ENCODE results near the gene FTL. TPM values are rescaled to one million over a fixed set of nuclear protein-coding genes. Genes with fewer than 3 reads are reported as not detected.

FTL gene
- total RNA-seq, 6 experiments from 2014 or later = 2,438 to 4,450 (median 3,824) TPM

DNA sequence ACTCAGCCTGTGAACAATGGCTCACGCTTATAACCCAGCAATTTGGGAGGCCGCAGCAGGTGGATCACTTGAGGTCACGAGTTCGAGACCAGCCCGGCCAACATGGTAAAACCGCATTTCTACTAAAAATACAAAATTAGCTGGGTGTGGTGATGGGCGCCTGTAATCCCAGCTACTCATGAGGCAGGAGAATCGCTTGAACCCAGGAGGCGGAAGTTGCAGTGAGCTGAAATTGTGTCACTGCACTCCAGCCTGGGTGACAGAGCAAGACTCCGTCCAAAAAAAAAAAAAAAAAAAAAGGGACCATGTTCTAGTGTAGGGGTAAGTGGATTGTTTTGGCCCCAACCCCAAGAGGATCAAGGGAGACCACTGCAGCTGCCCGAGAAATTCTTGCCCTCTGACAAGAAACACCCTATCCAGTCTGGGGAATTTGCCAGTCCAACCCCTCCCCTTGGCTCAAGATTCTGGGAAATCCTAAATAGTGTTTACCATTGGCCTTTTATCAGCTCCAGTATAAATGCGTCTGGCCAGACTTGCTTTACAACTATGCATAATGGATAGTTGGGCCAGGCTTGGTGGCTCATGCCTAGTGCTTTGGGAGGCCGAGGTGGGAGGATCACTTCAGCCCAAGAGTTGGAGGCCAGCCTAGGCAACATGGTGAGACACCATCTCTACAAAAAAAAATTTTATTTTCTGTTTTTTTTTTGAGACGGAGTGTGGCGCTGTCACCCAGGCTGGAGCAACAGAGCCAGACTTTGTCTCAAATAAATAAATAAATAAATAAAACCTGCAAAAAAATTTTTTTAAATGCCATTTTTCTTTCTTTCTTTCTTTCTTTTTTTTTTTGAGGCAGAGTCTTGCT is 36.7 kb upstream of the FTL start:
- Mint-ChIP-seq H3K4me3 (no peak overlapping the region), H3K27me3 (ENCODE audit: insufficient read depth) (peaks cover 14% of the 10 kb centered on the region), H3K36me3 (ENCODE audit: low read depth) (no peaks in the 10 kb centered on the region), H3K27ac (no peak overlapping the region), H3K9me3 (no peaks in the 10 kb centered on the region), H3K4me1 (ENCODE audit: low read depth) (peaks cover 27% of the 10 kb centered on the region)
- peak; percentile 0 for DNase-seq
- TF ChIP-seq, protein P1, sequence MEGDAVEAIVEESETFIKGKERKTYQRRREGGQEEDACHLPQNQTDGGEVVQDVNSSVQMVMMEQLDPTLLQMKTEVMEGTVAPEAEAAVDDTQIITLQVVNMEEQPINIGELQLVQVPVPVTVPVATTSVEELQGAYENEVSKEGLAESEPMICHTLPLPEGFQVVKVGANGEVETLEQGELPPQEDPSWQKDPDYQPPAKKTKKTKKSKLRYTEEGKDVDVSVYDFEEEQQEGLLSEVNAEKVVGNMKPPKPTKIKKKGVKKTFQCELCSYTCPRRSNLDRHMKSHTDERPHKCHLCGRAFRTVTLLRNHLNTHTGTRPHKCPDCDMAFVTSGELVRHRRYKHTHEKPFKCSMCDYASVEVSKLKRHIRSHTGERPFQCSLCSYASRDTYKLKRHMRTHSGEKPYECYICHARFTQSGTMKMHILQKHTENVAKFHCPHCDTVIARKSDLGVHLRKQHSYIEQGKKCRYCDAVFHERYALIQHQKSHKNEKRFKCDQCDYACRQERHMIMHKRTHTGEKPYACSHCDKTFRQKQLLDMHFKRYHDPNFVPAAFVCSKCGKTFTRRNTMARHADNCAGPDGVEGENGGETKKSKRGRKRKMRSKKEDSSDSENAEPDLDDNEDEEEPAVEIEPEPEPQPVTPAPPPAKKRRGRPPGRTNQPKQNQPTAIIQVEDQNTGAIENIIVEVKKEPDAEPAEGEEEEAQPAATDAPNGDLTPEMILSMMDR (IDR thresholded peaks at IDR 0.05) = peak; percentile 24; the same call in 1 of the 2 replicates

- no peaks in the 10 kb centered on the region; the same call in 1 of the 2 replicates for H3K36me3 Mint-ChIP-seq (ENCODE audit: low read depth)
- TF ChIP-seq, protein P1 (IDR thresholded peaks at IDR 0.05) = no peak
- H3K4me1 Mint-ChIP-seq (ENCODE audit: low read depth) = peaks cover 11% of the 10 kb centered on the region
- peak within 1 kb of the TSS; percentile 85 for H3K4me3 Mint-ChIP-seq
- DNase-seq = peak; percentile 9
- H3K27ac Mint-ChIP-seq = no peak within 1 kb of the TSS
- no peaks in the 10 kb centered on the region; the same call in 1 of the 2 replicates for H3K9me3 Mint-ChIP-seq
- peaks cover 14% of the 10 kb centered on the region for H3K27me3 Mint-ChIP-seq (ENCODE audit: insufficient read depth)
These were observed 31.7 kb upstream of the FTL start, which contains the start of gene DHDH for GRCh38 chr19:48933382-48933932. DHDH (plus strand) TSS chr19:48933699; CDS start chr19:48933722, 23 bp downstream.

DNA sequence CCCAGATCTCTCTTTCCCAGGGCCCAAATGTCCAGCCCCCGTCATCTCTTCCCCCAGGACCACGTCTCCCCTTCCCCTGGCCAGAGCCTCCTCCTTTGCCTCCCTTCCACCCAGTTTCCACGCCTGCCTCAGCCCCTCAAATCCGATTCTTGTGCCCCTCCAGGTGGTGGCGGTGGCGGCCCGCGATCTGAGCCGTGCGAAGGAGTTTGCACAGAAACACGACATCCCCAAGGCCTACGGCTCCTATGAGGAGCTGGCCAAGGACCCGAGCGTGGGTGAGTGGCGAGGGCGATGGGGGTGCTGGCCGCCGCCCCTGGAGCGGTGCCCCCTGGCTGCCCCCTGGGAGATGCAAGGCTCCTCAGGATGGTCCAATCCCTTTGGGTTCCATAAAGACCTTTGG is 30.3 kb upstream of the FTL start:
- Mint-ChIP-seq H3K4me3 (no peak overlapping the region), H3K9me3 (no peaks in the 10 kb centered on the region; the same call in 1 of the 2 replicates), H3K36me3 (ENCODE audit: low read depth) (no peaks in the 10 kb centered on the region; the same call in 1 of the 2 replicates), H3K4me1 (ENCODE audit: low read depth) (peaks cover 11% of the 10 kb centered on the region), H3K27me3 (ENCODE audit: insufficient read depth) (peaks cover 11% of the 10 kb centered on the region), H3K27ac (no peak overlapping the region)
- TF ChIP-seq, protein P1 (IDR thresholded peaks at IDR 0.05) = peak; percentile 17; the same call in 1 of the 2 replicates
- DNase-seq = no peak

- Mint-ChIP-seq H3K27me3 (ENCODE audit: insufficient read depth) (peaks cover 11% of the 10 kb centered on the region), H3K4me3 (no peak overlapping the region), H3K4me1 (ENCODE audit: low read depth) (peaks cover 11% of the 10 kb centered on the region), H3K36me3 (ENCODE audit: low read depth) (peaks cover under 1% of the 10 kb centered on the region; the same call in 1 of the 2 replicates), H3K9me3 (peaks cover 1% of the 10 kb centered on the region), H3K27ac (no peak overlapping the region)
- TF ChIP-seq, protein P1 (IDR thresholded peaks at IDR 0.05) = no peak
- no peak for DNase-seq
These were observed 29.2 kb upstream of the FTL start for GRCh38 chr19:48935864-48936263.

- Mint-ChIP-seq H3K27me3 (ENCODE audit: insufficient read depth) (peaks cover 1% of the 10 kb centered on the region), H3K36me3 (ENCODE audit: low read depth) (peaks cover 5% of the 10 kb centered on the region; the same call in 1 of the 2 replicates), H3K27ac (no peak overlapping the region), H3K9me3 (peaks cover 8% of the 10 kb centered on the region), H3K4me3 (no peak overlapping the region), H3K4me1 (ENCODE audit: low read depth) (peaks cover 8% of the 10 kb centered on the region)
- TF ChIP-seq, protein P1 (IDR thresholded peaks at IDR 0.05) = no peak
- no peak for DNase-seq
These were observed 26.9 kb upstream of the FTL start for GRCh38 chr19:48938256-48938655.

All from HFFc6 (cell line).